Measurements from ENCODE around the gene NSUN7. TPM values are rescaled to one million over a fixed set of nuclear protein-coding genes. Genes with fewer than 3 reads are reported as not detected.

NSUN7 gene
- total RNA-seq, 4 donors from 2014 or later: 2.1 to 4.2 (median 2.7) TPM

- intact Hi-C loops (cut with DNase I): no loop called here
- H3K27ac ChIP-seq: no peak overlapping the region
- TF ChIP-seq POLR2A (IDR thresholded peaks at IDR 0.05) (no peak), CTCF (IDR thresholded peaks at IDR 0.05) (no peak)
- no peaks in the 10 kb centered on the region for H3K4me1 ChIP-seq
- no peaks in the 10 kb centered on the region for H3K36me3 ChIP-seq
- 55 to 60% methylated on average over 3 of the region's 3 CpGs for WGBS, 2 donors
- H3K4me3 ChIP-seq: no peak overlapping the region
- no peaks in the 10 kb centered on the region for H3K27me3 ChIP-seq
- H3K9me3 ChIP-seq: no peaks in the 10 kb centered on the region
- DNase-seq: no peak
These were observed 99.2 kb downstream of the NSUN7 start for GRCh38 chr4:40848940-40849339.

GRCh38 chr4:40850496-40850895 is 100.7 kb downstream of the NSUN7 start:
- Histone ChIP-seq H3K4me3 (no peak overlapping the region), H3K4me1 (no peaks in the 10 kb centered on the region), H3K36me3 (no peaks in the 10 kb centered on the region), H3K9me3 (no peaks in the 10 kb centered on the region), H3K27me3 (no peaks in the 10 kb centered on the region), H3K27ac (no peak overlapping the region)
- TF ChIP-seq CTCF (IDR thresholded peaks at IDR 0.05): no peak
- TF ChIP-seq POLR2A (IDR thresholded peaks at IDR 0.05): no peak
- no peak for DNase-seq
- intact Hi-C loops (cut with DNase I): no loop called here
- WGBS, 2 donors: 83 to 86% methylated on average over 4 of the region's 4 CpGs

GRCh38 chr4:40856277-40856839 is 106.6 kb downstream of the NSUN7 start:
- intact Hi-C loops (cut with DNase I): no loop called here
- no peaks in the 10 kb centered on the region for H3K36me3 ChIP-seq
- no peak for DNase-seq
- WGBS, 2 donors: 55 to 69% methylated on average over 13 to 14 of the region's 16 CpGs
- peak overlapping the region in 3 of 4 donors; percentile 25 to 63 (median 41) for H3K4me3 ChIP-seq
- TF ChIP-seq POLR2A (IDR thresholded peaks at IDR 0.05) (no peak), CTCF (IDR thresholded peaks at IDR 0.05) (no peak)
- H3K27ac ChIP-seq: no peak overlapping the region
- peaks cover 0 to 14% (median 6%) of the 10 kb centered on the region in 3 donors for H3K4me1 ChIP-seq
- H3K9me3 ChIP-seq: no peaks in the 10 kb centered on the region
- H3K27me3 ChIP-seq: peaks cover 0 to 12% (median 0%) of the 10 kb centered on the region in 4 donors

- Histone ChIP-seq H3K27me3 (peaks cover 0 to 12% (median 0%) of the 10 kb centered on the region in 4 donors), H3K4me3 (peak overlapping the region; percentile 11 to 63 (median 33)), H3K9me3 (no peaks in the 10 kb centered on the region), H3K27ac (no peak overlapping the region), H3K36me3 (no peaks in the 10 kb centered on the region), H3K4me1 (peaks cover 0 to 14% (median 6%) of the 10 kb centered on the region in 3 donors)
- DNase-seq: no peak
- intact Hi-C loops (cut with DNase I): no loop called here
- TF ChIP-seq CTCF (IDR thresholded peaks at IDR 0.05) (no peak), POLR2A (IDR thresholded peaks at IDR 0.05) (no peak)
- 13 to 16% methylated on average over 3 to 33 of the region's 51 CpGs for WGBS, 2 donors
These were observed 107.1 kb downstream of the NSUN7 start for GRCh38 chr4:40856840-40857362.

- no peaks in the 10 kb centered on the region for H3K36me3 ChIP-seq
- H3K27me3 ChIP-seq: peaks cover 0 to 12% (median 0%) of the 10 kb centered on the region in 4 donors
- DNase-seq: no peak
- 76 to 79% methylated on average over 2 of the region's 2 CpGs for WGBS, 2 donors
- no peak overlapping the region for H3K27ac ChIP-seq
- H3K9me3 ChIP-seq: no peaks in the 10 kb centered on the region
- no peak overlapping the region for H3K4me3 ChIP-seq
- no peak for TF ChIP-seq POLR2A (IDR thresholded peaks at IDR 0.05)
- TF ChIP-seq CTCF (IDR thresholded peaks at IDR 0.05): no peak
- H3K4me1 ChIP-seq: peaks cover 0 to 14% (median 6%) of the 10 kb centered on the region in 3 donors
- intact Hi-C loops (cut with DNase I): no loop called here
These were observed 108.2 kb downstream of the NSUN7 start for GRCh38 chr4:40857956-40858355.
